Transverse colon (tissue), 4 donors: ENCODE results near the gene SLC26A4. TPM values are rescaled to one million over a fixed set of nuclear protein-coding genes. Genes with fewer than 3 reads are reported as not detected.

Source experiments
- DNase-seq: peaks from one replicate; pipeline ENCODE4 v3.0.0-alpha.2; 2019
- H3K27ac ChIP-seq, 4 donors: fragments of 200-600 bp; sonication (generic); 2 replicates each; pipeline ENCODE4 v1.5.1; 2016 to 2018; ENCODE audit warnings: inconsistent platforms in 4 of 4
- H3K27me3 ChIP-seq: fragments of 200-600 bp; sonication (generic); 2 replicates; pipeline ENCODE4 v1.5.1; 2017; ENCODE audit warnings: inconsistent platforms
- H3K36me3 ChIP-seq, 4 donors: fragments of 200-600 bp; sonication (generic); 2 replicates each; pipeline ENCODE4 v1.5.1; 2017 to 2019; ENCODE audit warnings: inconsistent platforms in 4 of 4
- H3K4me1 ChIP-seq, 4 donors: fragments of 200-600 bp; sonication (generic); 2 replicates each; pipeline ENCODE4 v1.5.1; 2017 to 2020; ENCODE audit warnings: inconsistent platforms in 4 of 4
- H3K4me3 ChIP-seq, 4 donors: fragments of 200-600 bp; sonication (generic); 1 replicate in 1 of 4; 2 replicates in 3 of 4; pipeline versions ENCODE4 v1.5.1 to v1.6.1; 2017 to 2019; ENCODE audit warnings: inconsistent platforms in 4 of 4
- H3K9me3 ChIP-seq, 2 donors: fragments of 200-600 bp; sonication (generic); 2 replicates each; pipeline ENCODE4 v1.5.1; 2017 to 2019; ENCODE audit warnings: inconsistent platforms in 2 of 2
- CTCF ChIP-seq, 5 experiments: fragments of 200-600 bp in 3 of 5; fragments of 450-650 bp in 2 of 5; sonication (generic) in 3 of 5; IDR thresholded peaks; 1 replicate in 2 of 5; 2 replicates in 3 of 5; pipeline ENCODE4 v1.5.1; 2016 to 2017; ENCODE audit warnings: antibody characterized with exemption in 5 of 5, inconsistent platforms in 3 of 5, mild to moderate bottlenecking in 2 of 5, moderate library complexity in 1 of 5
- EP300 ChIP-seq: sonication (generic); formaldehyde crosslinking; IDR thresholded peaks from one replicate; pipeline ENCODE4 v1.6.1; 2017; ENCODE audit warnings: antibody characterized with exemption, low read depth
- POLR2A ChIP-seq: fragments of 450-650 bp; IDR thresholded peaks from one replicate; pipeline ENCODE4 v1.6.1; 2016; ENCODE audit warnings: antibody characterized with exemption, mild to moderate bottlenecking, moderate library complexity
- POLR2AphosphoS5 ChIP-seq, 3 donors: sonication (generic); formaldehyde crosslinking; IDR thresholded peaks; one replicate each; pipeline ENCODE4 v1.6.1; 2016; ENCODE audit warnings: antibody characterized with exemption in 3 of 3
- WGBS, 2 donors: methylation state at CpG; one replicate each; pipeline ENCODE4 v1.1.5; 2018; ENCODE audit warnings: low coverage in 1 of 2; 5-methylcytosine and 5-hydroxymethylcytosine counted together
- in situ Hi-C, 4 donors: fragments of 200-750 bp; cut with MboI; loops; one replicate each; pipeline versions ENCODE4 v1.15.0 to v1.15.1; 2017; ENCODE audit warnings: low sequenced_read_pairs in 3 of 4, low pct_ligation_motif_present in 1 of 4, low pct_unique_long_range_greater_than_20kb in 1 of 4
- intact Hi-C: fragments of 100-400 bp; cut with DNase I; formaldehyde crosslinking; loops from one replicate; pipeline ENCODE4 v1.15.1; 2023; ENCODE audit warnings: low total_unique reads
- total RNA-seq, 4 donors: library from RNA; depleted of rRNA; stranded (reverse); fragments of >200 nt; gene quantifications; one replicate each; pipeline ENCODE4 v1.1.0, GENCODE V29; 2016

The SLC26A4 gene
- total RNA-seq, 4 donors from 2014 or later, result 0.16 to 0.41 TPM; not detected in 2

DNA sequence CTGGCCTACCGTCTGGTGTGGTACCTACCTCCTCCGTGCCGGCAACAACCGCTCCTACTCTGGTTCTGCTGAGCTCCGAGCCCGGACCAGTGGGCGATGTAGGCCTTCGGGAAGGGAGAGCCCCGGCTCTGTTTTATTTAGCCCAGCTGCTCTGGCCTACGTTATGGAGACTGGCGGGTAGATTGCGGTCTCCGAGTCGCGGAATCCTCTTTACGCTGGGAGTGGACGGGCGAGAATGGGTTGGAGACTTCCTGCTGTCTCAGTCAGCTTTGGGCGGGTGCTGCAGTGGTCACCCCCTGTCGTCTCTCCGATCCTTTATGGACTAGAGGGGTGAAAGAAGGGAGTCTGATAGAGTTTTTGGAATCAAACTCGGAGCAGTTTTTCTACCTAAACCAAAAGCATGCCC is 83.7 kb downstream of the SLC26A4 start:
- no peak for DNase-seq
- WGBS, 2 donors, result 0% methylated on average over 4 to 22 of the region's 22 CpGs
- in situ Hi-C loops (loop anchor here (10.0 to 25.0 kb wide), 5 partner anchors 130 to 557 kb away; partner anchors contain the start of genes COG5 (in 2 of the 4), DUS4L (in 2 of the 4), LAMB4 (in 2 of the 4) and DLD (in 1 of the 4)), intact Hi-C loops (no loop called here)
- Histone ChIP-seq H3K4me1 (peaks cover 19 to 51% (median 30%) of the 10 kb centered on the region in 4 donors), H3K27ac (peak overlapping the region; percentile 93 to 96 (median 94)), H3K4me3 (peak overlapping the region; percentile 59 to 84 (median 73)), H3K9me3 (no peaks in the 10 kb centered on the region), H3K36me3 (peaks cover 0 to 3% (median under 1%) of the 10 kb centered on the region in 4 donors), H3K27me3 (no peaks in the 10 kb centered on the region)
- no peak for TF ChIP-seq EP300
- TF ChIP-seq POLR2A, result no peak

DNA sequence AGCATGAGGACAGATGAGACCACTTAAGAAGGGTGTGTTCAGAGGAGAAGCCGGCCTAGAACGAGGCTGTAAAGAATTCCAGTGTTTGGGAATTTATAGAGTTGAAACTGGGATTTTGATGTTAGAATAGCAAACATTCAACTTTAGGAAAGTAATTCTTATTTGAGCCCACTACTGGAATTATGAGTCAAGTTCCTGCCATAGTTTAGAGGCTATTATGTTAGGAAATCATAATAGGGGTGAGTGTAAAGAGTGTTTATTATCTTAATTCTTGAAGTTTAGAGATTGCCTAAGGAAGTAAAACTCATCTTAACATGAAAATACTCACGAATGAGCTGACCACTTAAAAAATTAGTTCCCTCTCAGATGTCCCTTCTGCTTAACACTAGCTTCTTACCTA is 85.4 kb downstream of the SLC26A4 start:
- Histone ChIP-seq H3K36me3 (peaks cover 0 to 17% (median 8%) of the 10 kb centered on the region in 4 donors), H3K4me1 (peaks cover 19 to 51% (median 30%) of the 10 kb centered on the region in 4 donors), H3K9me3 (no peaks in the 10 kb centered on the region), H3K27ac (no peak overlapping the region), H3K27me3 (no peaks in the 10 kb centered on the region), H3K4me3 (peak overlapping the region in 1 of 4 donors; percentile 79)
- in situ Hi-C loops (loop anchor here (5.0 to 25.0 kb wide), 6 partner anchors 129 to 559 kb away; partner anchors contain the start of genes COG5 (in 2 of the 4), DUS4L (in 2 of the 4), LAMB4 (in 2 of the 4) and DLD (in 1 of the 4)), intact Hi-C loops (no loop called here)
- no peak for DNase-seq
- WGBS, 2 donors, result 55 to 63% methylated on average over 3 of the region's 3 CpGs
- TF ChIP-seq EP300 (no peak), POLR2AphosphoS5 (IDR thresholded peaks at IDR 0.05) (no peak), CTCF (IDR thresholded peaks at IDR 0.05) (no peak), POLR2A (no peak)

- H3K9me3 ChIP-seq, result no peaks in the 10 kb centered on the region
- in situ Hi-C loops (no loop called here), intact Hi-C loops (no loop called here)
- TF ChIP-seq POLR2AphosphoS5 (IDR thresholded peaks at IDR 0.05) (no peak), EP300 (no peak), CTCF (IDR thresholded peaks at IDR 0.05) (no peak), POLR2A (no peak)
- 93% methylated on average over 7 of the region's 7 CpGs; no CpG with 5 or more reads in 1 of the 2 donors for WGBS, 2 donors
- DNase-seq, result no peak
- H3K4me1 ChIP-seq, result peaks cover under 1 to 26% (median 10%) of the 10 kb centered on the region in 4 donors
- H3K27me3 ChIP-seq, result no peaks in the 10 kb centered on the region
- peaks cover 0 to 61% (median 21%) of the 10 kb centered on the region in 4 donors for H3K36me3 ChIP-seq
- H3K4me3 ChIP-seq, result no peak overlapping the region
- no peak overlapping the region for H3K27ac ChIP-seq
These were observed 90.5 kb downstream of the SLC26A4 start for GRCh38 chr7:107751113-107751512.

GRCh38 chr7:107754642-107755041 is 94.0 kb downstream of the SLC26A4 start:
- no peaks in the 10 kb centered on the region for H3K9me3 ChIP-seq
- H3K4me3 ChIP-seq, result no peak overlapping the region
- TF ChIP-seq CTCF (IDR thresholded peaks at IDR 0.05) (peak in 2 of 5 experiments; percentile 8 to 18), POLR2A (no peak), POLR2AphosphoS5 (IDR thresholded peaks at IDR 0.05) (no peak)
- 91 to 100% methylated on average over 1 to 2 of the region's 2 CpGs for WGBS, 2 donors
- no peak overlapping the region for H3K27ac ChIP-seq
- DNase-seq, result no peak
- intact Hi-C loops, result no loop called here
- peaks cover 0 to 68% (median 23%) of the 10 kb centered on the region in 4 donors for H3K36me3 ChIP-seq
- no peaks in the 10 kb centered on the region for H3K27me3 ChIP-seq
- H3K4me1 ChIP-seq, result no peaks in the 10 kb centered on the region
- in situ Hi-C loops, result no loop called here
